Stimulated activated CD8-positive, alpha-beta memory T cell treated with anti-CD3 and anti-CD28 coated beads, Interleukin-15, amount 100 ng/mL, for 1 hour (primary cell): ENCODE results near the gene ADAMTS2.
"Not testable (repeated sequence)": the region's sequence is repeated elsewhere in the genome, so short reads cannot be mapped to it uniquely, and the experiment has no call there.

ENCODE experiments used
- DNase-seq: peaks from one replicate; pipeline ENCODE4 v3.0.0-alpha.2; 2020; ENCODE audit warnings: low read depth

Gene ADAMTS2

DNA sequence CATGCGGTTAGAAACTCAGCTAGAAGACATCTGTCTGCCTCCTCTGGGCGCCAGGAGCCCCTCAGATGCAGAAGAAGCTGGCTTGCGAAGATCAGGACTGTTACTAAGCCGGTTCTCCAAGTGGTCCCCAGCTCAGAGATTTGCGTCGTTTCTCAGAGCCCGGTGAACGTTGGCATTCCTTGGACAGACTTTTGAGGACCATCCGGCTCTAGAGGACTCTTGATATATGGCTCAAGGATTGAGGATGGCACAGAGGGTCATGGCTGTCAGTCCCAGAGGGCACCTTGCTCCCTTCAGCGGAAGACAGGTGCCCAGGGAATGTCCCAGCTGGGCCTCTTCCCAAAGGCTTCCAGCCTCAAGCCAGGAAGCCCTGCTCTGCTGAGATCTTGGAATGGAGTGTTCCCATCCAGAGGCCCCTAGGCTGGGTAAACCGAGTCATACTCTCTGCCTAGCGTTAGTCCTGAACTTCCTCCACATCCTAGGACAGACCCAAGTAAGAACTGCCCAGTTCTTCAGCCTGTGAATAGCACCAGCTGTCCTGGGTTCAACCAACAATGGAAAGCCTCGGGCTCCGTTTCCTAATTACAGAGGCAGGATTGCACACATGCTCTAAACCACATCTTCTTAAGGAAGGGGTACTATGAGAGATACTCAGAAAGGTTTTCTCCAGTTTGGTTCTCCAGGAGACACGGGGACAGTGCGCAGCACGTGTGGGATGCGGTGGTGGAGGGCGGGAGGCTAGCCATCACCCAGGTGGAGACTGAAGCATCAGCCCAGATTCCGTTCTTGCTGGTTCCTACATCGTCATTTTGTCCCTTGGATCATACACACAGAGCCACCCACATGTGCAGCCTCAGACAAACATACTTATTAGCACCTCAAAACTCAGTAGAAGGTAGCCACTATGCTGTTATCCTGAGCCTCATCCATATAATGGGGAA, 233.7 kb downstream of the ADAMTS2 start:
- DNase-seq = no peak

DNA sequence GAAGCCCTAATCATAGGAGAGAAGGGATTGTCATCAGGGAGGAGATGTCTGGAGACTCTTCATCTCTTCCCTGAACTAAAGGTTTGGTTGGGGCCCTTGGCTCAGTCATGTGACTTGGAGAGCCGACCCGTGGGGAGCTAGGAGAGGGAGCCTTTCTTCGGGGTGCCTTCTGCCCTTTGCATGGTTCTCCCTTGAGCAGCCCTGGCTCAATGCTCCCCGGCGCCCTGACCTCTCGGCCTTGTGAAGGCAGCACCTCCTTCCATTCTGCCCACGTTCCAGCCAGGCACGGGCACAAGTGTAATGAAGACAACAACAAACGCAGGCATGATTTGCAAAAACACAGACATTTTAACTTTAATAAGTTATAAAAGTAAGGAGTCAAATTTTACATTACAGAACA, 234.7 kb downstream of the ADAMTS2 start:
- DNase-seq = no peak

DNA sequence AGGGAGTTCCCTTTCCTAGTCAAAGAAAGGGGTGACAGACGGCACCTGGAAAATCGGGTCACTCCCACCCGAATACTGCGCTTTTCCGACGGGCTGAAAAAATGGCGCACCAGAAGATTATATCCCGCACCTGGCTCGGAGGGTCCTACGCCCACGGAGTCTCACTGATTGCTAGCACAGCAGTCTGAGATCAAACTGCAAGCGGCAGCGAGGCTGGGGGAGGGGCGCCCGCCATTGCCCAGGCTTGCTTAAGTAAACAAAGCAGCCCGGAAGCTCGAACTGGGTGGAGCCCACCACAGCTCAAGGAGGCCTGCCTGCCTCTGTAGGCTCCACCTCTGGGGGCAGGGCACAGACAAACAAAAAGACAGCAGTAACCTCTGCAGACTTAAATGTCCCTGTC, 244.0 kb downstream of the ADAMTS2 start:
- not testable (repeated sequence) for DNase-seq

DNA sequence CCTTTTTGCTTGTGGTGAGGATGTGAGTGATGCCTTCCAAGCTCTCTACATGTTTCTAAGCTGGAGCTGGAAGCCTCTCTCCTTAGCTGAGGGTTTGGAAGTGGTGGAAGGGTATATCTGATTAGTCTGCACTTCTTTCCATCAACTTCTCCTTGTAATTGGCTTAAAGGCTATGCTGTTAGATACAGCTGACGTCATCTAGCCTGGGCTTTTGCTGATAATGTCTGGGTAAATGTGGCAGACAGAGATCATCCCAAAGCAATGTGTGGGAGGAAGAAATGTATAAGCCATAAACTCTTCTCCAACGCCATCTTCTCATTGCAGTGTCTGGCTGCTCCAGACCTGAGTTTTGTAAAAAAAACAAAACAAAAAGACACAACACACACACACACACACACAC, 255.8 kb downstream of the ADAMTS2 start:
- DNase-seq = no peak

DNA sequence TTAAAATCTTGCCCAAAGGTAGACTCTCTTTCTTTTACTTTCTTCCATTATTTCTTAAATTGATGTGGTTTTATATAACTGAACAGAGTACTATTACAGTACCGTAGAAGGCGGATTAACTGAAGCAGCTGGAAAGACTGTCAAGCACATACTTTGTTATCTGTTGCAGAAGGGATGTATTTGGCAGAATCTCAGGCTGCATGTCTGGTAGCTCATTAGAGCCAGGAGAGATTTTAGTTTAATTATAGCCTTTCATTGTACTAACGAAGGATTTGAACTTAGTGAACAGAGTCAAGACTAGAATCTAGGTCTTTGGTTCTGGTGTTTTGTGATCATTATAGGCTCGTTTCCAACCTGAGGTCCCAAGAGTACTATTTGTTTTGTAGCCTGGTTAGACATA, 264.5 kb downstream of the ADAMTS2 start:
- DNase-seq = no peak

DNA sequence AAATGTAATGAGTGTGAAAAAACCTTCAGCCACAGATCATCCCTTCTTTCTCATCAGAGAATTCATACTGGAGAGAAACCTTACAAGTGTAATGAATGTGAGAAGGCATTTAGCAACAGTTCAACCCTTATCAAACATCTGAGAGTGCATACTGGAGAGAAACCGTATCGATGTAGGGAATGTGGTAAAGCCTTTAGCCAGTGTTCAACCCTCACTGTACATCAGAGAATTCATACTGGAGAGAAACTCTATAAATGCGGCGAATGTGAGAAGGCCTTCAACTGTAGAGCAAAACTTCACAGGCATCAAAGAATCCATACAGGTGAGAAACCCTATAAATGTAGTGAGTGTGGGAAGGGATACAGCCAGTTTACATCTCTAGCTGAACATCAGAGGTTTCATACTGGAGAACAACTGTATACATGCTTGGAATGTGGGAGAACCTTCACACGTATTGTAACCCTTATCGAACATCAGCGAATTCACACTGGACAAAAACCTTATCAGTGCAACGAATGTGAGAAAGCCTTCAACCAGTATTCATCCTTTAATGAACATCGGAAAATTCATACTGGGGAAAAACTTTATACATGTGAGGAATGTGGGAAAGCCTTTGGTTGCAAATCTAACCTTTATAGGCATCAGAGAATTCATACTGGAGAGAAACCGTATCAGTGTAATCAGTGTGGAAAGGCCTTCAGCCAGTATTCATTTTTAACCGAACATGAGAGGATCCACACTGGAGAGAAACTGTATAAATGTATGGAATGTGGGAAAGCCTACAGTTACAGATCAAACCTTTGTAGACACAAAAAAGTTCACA, 265.9 kb downstream of the ADAMTS2 start:
- no peak for DNase-seq

DNA sequence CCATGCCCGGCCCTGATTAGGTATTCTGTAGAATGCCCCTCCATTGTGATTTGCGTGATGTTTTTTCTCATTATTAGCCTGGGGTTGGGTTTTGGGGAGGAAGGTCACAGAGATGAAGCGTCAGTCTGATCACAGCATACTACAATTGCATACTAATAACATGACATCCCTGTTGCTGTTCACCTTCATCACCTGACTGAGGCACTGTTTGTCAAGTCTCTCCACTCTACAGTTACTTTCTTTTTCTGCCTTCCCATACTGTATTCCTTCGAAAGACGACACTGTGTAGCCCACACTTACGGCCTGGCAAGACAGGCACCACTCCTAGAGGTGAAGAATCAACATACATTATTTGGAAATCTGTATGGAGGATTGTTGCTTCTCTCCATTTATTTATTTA, 279.6 kb downstream of the ADAMTS2 start:
- DNase-seq = no peak

DNA sequence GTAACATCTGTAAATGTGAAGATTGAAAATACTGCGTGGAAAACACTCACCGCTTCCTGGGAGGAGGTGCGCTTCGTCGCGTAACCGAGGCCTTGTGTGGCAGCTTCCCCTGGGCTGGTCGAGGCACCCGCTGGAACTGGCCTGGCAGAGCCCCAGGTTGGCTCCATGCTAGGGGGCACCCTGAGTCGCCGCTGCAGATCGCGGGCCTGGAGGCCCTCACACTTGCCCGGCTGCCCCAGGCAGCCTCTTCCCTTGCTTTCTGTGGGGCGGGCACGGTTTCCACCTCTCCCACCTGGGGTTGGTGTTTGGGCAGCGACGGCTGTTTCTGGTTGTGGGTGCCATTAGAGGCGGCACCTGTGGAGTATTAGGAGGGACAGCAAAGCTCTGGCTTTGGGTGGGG, 284.2 kb downstream of the ADAMTS2 start:
- DNase-seq = no peak
